HEK293T (cell line): ENCODE measurements around the gene FTCD.
"Not testable (repeated sequence)": the region's sequence is repeated elsewhere in the genome, so short reads cannot be mapped to it uniquely, and the experiment has no call there.

ENCODE experiments used
- ARNT ChIP-seq: fragments of 450-650 bp; IDR thresholded peaks from 2 replicates; pipeline ENCODE4 v1.6.1; 2017; ENCODE audit warnings: mild to moderate bottlenecking
- FOXA1 ChIP-seq: fragments of 450-650 bp; IDR thresholded peaks from 2 replicates; pipeline ENCODE4 v1.6.1; 2016; ENCODE audit warnings: mild to moderate bottlenecking
- FOXM1 ChIP-seq: fragments of 450-650 bp; IDR thresholded peaks from 2 replicates; pipeline ENCODE4 v1.6.1; 2017; ENCODE audit warnings: mild to moderate bottlenecking, borderline replicate concordance
- L3MBTL2 ChIP-seq: fragments of 450-650 bp; conservative IDR thresholded peaks from 2 replicates; pipeline ENCODE4 v1.6.1; 2016; ENCODE audit warnings: mild to moderate bottlenecking
- LEF1 ChIP-seq: fragments of 450-650 bp; IDR thresholded peaks from 2 replicates; pipeline ENCODE4 v1.6.1; 2017; ENCODE audit warnings: mild to moderate bottlenecking, borderline replicate concordance
- PKNOX1 ChIP-seq: fragments of 450-650 bp; IDR thresholded peaks from 2 replicates; pipeline ENCODE4 v1.6.1; 2016
- SP1 ChIP-seq: fragments of 450-650 bp; IDR thresholded peaks from 2 replicates; pipeline ENCODE4 v1.6.1; 2017

- TF ChIP-seq SP1, LEF1, FOXM1, FOXA1, ARNT: not testable (repeated sequence)
- 0 out of 2 replicates have a peak, but pooled peaks have one; percentile 8 for TF ChIP-seq PKNOX1
- 0 out of 2 replicates have a peak, but pooled peaks have one; percentile 14 for TF ChIP-seq L3MBTL2
These were observed 8.0 kb downstream of the FTCD start for GRCh38 chr21:46147429-46147828.
